IMR-90 (cell line): Measurements from ENCODE around the gene PGPEP1. TPM values are rescaled to one million over a fixed set of nuclear protein-coding genes. Genes with fewer than 3 reads are reported as not detected.

ENCODE experiments used
- ATAC-seq: fragments of 200-7000 bp; cut with Tn5 transposase; 2 replicates; pipeline ENCODE4 v1.9.1; 2020; ENCODE audit warnings: low read depth, mild to moderate bottlenecking, moderate library complexity
- BruUV-seq: library from RNA; stranded (reverse); fragments of 400-500 nt; replicated peaks from 2 replicates; lab custom pipeline; 2021; lab: Mats Ljungman, UMichigan
- CTCF ChIA-PET: fragments of 300-600 bp; formaldehyde crosslinking; extraction: SDS; loops from one replicate; lab custom pipeline; 2021; ENCODE audit warnings: antibody characterized with exemption; lab: Yijun Ruan, JAX
- POLR2A ChIA-PET: fragments of 300-600 bp; sonication (Branson Sonifier 250); formaldehyde crosslinking; loops from one replicate; lab custom pipeline; 2022; ENCODE audit warnings: antibody characterized with exemption; ENCODE audit not compliant: unreplicated experiment; lab: Charles Lee
- DNase-seq: peaks from one replicate; pipeline ENCODE4 v3.0.0; 2013
- H2AFZ ChIP-seq: replicated peaks from 2 replicates; pipeline ENCODE3; 2013; ENCODE audit warnings: low read length, mild to moderate bottlenecking; ENCODE audit not compliant: poor library complexity
- H2AK5ac ChIP-seq: 2 replicates; pipeline ENCODE4 v1.6.1; 2013; ENCODE audit warnings: low read depth, low read length, inconsistent platforms
- H2AK9ac ChIP-seq: replicated peaks from 2 replicates; pipeline ENCODE3; 2013; ENCODE audit warnings: mild to moderate bottlenecking, low read depth, low read length, moderate library complexity; ENCODE audit not compliant: poor library complexity
- H2BK120ac ChIP-seq: 2 replicates; pipeline ENCODE4 v1.6.1; 2013; ENCODE audit warnings: low read depth, low read length, inconsistent platforms
- H2BK15ac ChIP-seq: 3 replicates; pipeline ENCODE4 v1.6.1; 2013; ENCODE audit warnings: low read depth, low read length, inconsistent platforms
- H2BK20ac ChIP-seq: 2 replicates; pipeline ENCODE4 v1.6.1; 2013; ENCODE audit warnings: low read depth, mild to moderate bottlenecking, inconsistent platforms, low read length, moderate library complexity
- H2BK5ac ChIP-seq: 2 replicates; pipeline ENCODE4 v1.6.1; 2013; ENCODE audit warnings: mild to moderate bottlenecking, low read depth, low read length, inconsistent platforms; ENCODE audit not compliant: poor library complexity, severe bottlenecking
- H3K14ac ChIP-seq: replicated peaks from 2 replicates; pipeline ENCODE4 v1.6.1; 2013; ENCODE audit warnings: low read depth, low read length, inconsistent platforms
- H3K18ac ChIP-seq: 2 replicates; pipeline ENCODE4 v1.6.1; 2013; ENCODE audit warnings: low read depth, low read length, control low read depth
- H3K23ac ChIP-seq: 2 replicates; pipeline ENCODE4 v1.6.1; 2013; ENCODE audit warnings: low read depth, low read length, inconsistent platforms
- H3K27ac ChIP-seq: 2 replicates; pipeline ENCODE4 v1.5.1; 2013; ENCODE audit warnings: mild to moderate bottlenecking, control low read depth, low read length; ENCODE audit not compliant: insufficient read depth
- H3K27me3 ChIP-seq: 2 replicates; pipeline ENCODE4 v1.6.1; 2013; ENCODE audit warnings: low read length; ENCODE audit not compliant: control insufficient read depth, insufficient read depth
- H3K36me3 ChIP-seq: 2 replicates; pipeline ENCODE4 v1.6.1; 2013; ENCODE audit warnings: low read length, mixed read lengths; ENCODE audit not compliant: control insufficient read depth, insufficient read depth
- H3K4ac ChIP-seq: 2 replicates; pipeline ENCODE4 v1.6.1; 2013; ENCODE audit warnings: low read depth, low read length, inconsistent platforms
- H3K4me1 ChIP-seq: 2 replicates; pipeline ENCODE4 v1.6.1; 2013; ENCODE audit warnings: low read length, mixed read lengths; ENCODE audit not compliant: control insufficient read depth, insufficient read depth
- H3K4me2 ChIP-seq: 2 replicates; pipeline ENCODE4 v1.6.1; 2013; ENCODE audit warnings: low read depth, mild to moderate bottlenecking, control low read depth, low read length, moderate library complexity
- H3K4me3 ChIP-seq: 2 replicates; pipeline ENCODE4 v1.5.1; 2013; ENCODE audit warnings: low read depth, mild to moderate bottlenecking, control low read depth, low read length, moderate library complexity; ENCODE audit not compliant: insufficient read depth
- H3K56ac ChIP-seq: 2 replicates; pipeline ENCODE4 v1.6.1; 2013; ENCODE audit warnings: low read length, inconsistent platforms; ENCODE audit not compliant: insufficient read depth; ENCODE audit errors: extremely low read depth
- H3K79me1 ChIP-seq, 2 experiments: 2 replicates each; pipeline ENCODE4 v1.6.1; 2013; ENCODE audit warnings: low read length in 2 of 2, inconsistent platforms in 1 of 2, low read depth in 1 of 2
- H3K9ac ChIP-seq: 2 replicates; pipeline ENCODE4 v1.6.1; 2013; ENCODE audit warnings: low read depth, low read length, control low read depth
- H3K9me1 ChIP-seq: 2 replicates; pipeline ENCODE4 v1.6.1; 2013; ENCODE audit warnings: low read length, inconsistent platforms; ENCODE audit not compliant: insufficient read depth
- H3K9me3 ChIP-seq: 2 replicates; pipeline ENCODE4 v1.6.1; 2013; ENCODE audit warnings: low read length; ENCODE audit not compliant: control insufficient read depth, insufficient read depth
- H4K20me1 ChIP-seq: 2 replicates; pipeline ENCODE4 v1.6.1; 2013; ENCODE audit warnings: low read length, inconsistent platforms; ENCODE audit not compliant: insufficient read depth
- H4K5ac ChIP-seq: 2 replicates; pipeline ENCODE4 v1.6.1; 2013; ENCODE audit warnings: mild to moderate bottlenecking, low read depth, low read length, control low read depth
- H4K8ac ChIP-seq, 2 experiments: 2 replicates each; pipeline ENCODE4 v1.6.1; 2013; ENCODE audit warnings: low read depth in 2 of 2, low read length in 2 of 2, control low read depth in 1 of 2, inconsistent platforms in 1 of 2
- H4K91ac ChIP-seq: 2 replicates; pipeline ENCODE4 v1.6.1; 2013; ENCODE audit warnings: low read depth, low read length, inconsistent platforms; ENCODE audit not compliant: insufficient read depth
- BHLHE40 ChIP-seq: fragments of 150-350 bp; IDR thresholded peaks from 2 replicates; pipeline ENCODE4 v1.6.1; 2016; ENCODE audit warnings: mild to moderate bottlenecking, low read depth, low read length
- CTCF ChIP-seq: conservative IDR thresholded peaks from 2 replicates; pipeline ENCODE4 v1.5.1; 2012; ENCODE audit warnings: mild to moderate bottlenecking, low read depth, low read length, improper control_type of control experiment
- WGBS, 2 experiments: methylation state at CpG; one replicate each; pipeline versions ENCODE4 v1.1.5 to v1.1.7; 2013; ENCODE audit warnings: missing lambda C conversion rate in 2 of 2; ENCODE audit not compliant: insufficient read length in 1 of 2; ENCODE audit errors: extremely low coverage in 2 of 2; 5-methylcytosine and 5-hydroxymethylcytosine counted together
- dilution Hi-C: fragments of 300-500 bp; cut with HindIII; formaldehyde crosslinking; loops from one replicate; pipeline ENCODE4 v1.14.3; 2018; ENCODE audit warnings: low sequenced_read_pairs; ENCODE audit not compliant: unreplicated experiment
- in situ Hi-C: fragments of 300-500 bp; cut with MboI; formaldehyde crosslinking; loops from 3 replicates; pipeline ENCODE4 v1.14.3; 2019; ENCODE audit warnings: low sequenced_read_pairs, inconsistent platforms, mixed read lengths
- intact Hi-C: fragments of 100-400 bp; cut with micrococcal nuclease; formaldehyde crosslinking; loops from 2 replicates; pipeline ENCODE4 v1.10.0; 2022
- polyA plus RNA-seq, 3 experiments: library from polyadenylated mRNA; depleted of rRNA; stranded (reverse); fragments of >200 nt; gene quantifications; 2 replicates each; pipeline ENCODE4 v1.2.3, GENCODE V29; 2012; ENCODE audit warnings: low replicate concordance in 1 of 3
- total RNA-seq: library from RNA; depleted of rRNA; stranded (reverse); fragments of >200 nt; gene quantifications from 2 replicates; pipeline ENCODE4 v1.2.3, GENCODE V29; 2012

The PGPEP1 gene
- total and polyA plus RNA-seq, 2 of the 4 experiments (the other 2 are of a cell fraction) = 11.8 to 14.3 TPM

- no peak overlapping the region for H3K4ac ChIP-seq
- BruUV-seq = no TSS peak
- H3K18ac ChIP-seq = no peak overlapping the region
- ATAC-seq (peak; percentile 28; the same call in 1 of the 2 replicates), DNase-seq (peak; percentile 25)
- WGBS, 2 experiments = 0% methylated on average over 1 of the region's 6 CpGs; no CpG with 5 or more reads in 1 of the 2 experiments
- H2BK5ac ChIP-seq = no peak overlapping the region
- peaks cover 4% of the 10 kb centered on the region; the same call in 1 of the 2 replicates for H3K9me1 ChIP-seq
- H3K4me2 ChIP-seq = peak overlapping the region; percentile 97
- POLR2A ChIA-PET = interaction anchor here (0.7 kb wide), 1 partner anchor 58 kb away, joined by 3 read pairs; the partner anchor contains the start of gene JUND
- CTCF ChIA-PET = interaction anchor here (0.6 to 1.8 kb wide), 4 partner anchors 11 to 401 kb away, joined by 5 to 11 read pairs (median 7); no protein-coding TSS in a partner anchor
- no peaks in the 10 kb centered on the region for H3K9me3 ChIP-seq
- no peak overlapping the region for H4K91ac ChIP-seq
- H3K27me3 ChIP-seq = no peaks in the 10 kb centered on the region
- no peak overlapping the region for H3K14ac ChIP-seq
- in situ Hi-C loops (no loop called here), intact Hi-C loops (no loop called here), dilution Hi-C loops (no loop called here)
- peaks cover 0 to 18% of the 10 kb centered on the region in 2 experiments; a peak in 3 of 4 replicates for H3K79me1 ChIP-seq
- TF ChIP-seq BHLHE40 (no peak), CTCF (peak; percentile 28; the same call in 1 of the 2 replicates)
- peaks cover 4% of the 10 kb centered on the region; the same call in 1 of the 2 replicates for H4K20me1 ChIP-seq
- peaks cover 2% of the 10 kb centered on the region; the same call in 1 of the 2 replicates for H3K36me3 ChIP-seq
- H3K9ac ChIP-seq = no peak overlapping the region
- peaks cover 12% of the 10 kb centered on the region for H3K4me1 ChIP-seq
- H3K27ac ChIP-seq = no peak overlapping the region
- H2BK120ac ChIP-seq = no peak overlapping the region
- peak overlapping the region; percentile 95 for H4K5ac ChIP-seq
- H2BK20ac ChIP-seq = no peak overlapping the region
- H3K56ac ChIP-seq = no peak overlapping the region
- no peak overlapping the region for H2BK15ac ChIP-seq
- H2AFZ ChIP-seq = peak overlapping the region; percentile 90
- peak overlapping the region; percentile 55 to 94; a peak in 2 of 4 replicates for H4K8ac ChIP-seq
- H2AK9ac ChIP-seq = no peak overlapping the region
- no peak overlapping the region for H3K4me3 ChIP-seq
- H3K23ac ChIP-seq = no peak overlapping the region
- 0 out of 2 replicates have a peak overlapping the region, but pooled peaks have one; percentile 3 for H2AK5ac ChIP-seq
These were observed 675 bp upstream of the PGPEP1 start for GRCh38 chr19:18339723-18340122.
